GM12891 (cell line): ENCODE results near the gene SMIM10L1.

Source experiments
- POLR2A ChIP-seq: IDR thresholded peaks from 2 replicates; pipeline ENCODE4 v1.6.1; 2011; ENCODE audit warnings: low read depth, low read length, control low read depth
- POLR2AphosphoS5 ChIP-seq: IDR thresholded peaks from 2 replicates; pipeline ENCODE4 v1.6.1; 2011; ENCODE audit warnings: low read depth, low read length, control low read depth
- TAF1 ChIP-seq: IDR thresholded peaks from 2 replicates; pipeline ENCODE4 v1.6.1; 2011; ENCODE audit warnings: low read depth, low read length, control low read depth

DNA sequence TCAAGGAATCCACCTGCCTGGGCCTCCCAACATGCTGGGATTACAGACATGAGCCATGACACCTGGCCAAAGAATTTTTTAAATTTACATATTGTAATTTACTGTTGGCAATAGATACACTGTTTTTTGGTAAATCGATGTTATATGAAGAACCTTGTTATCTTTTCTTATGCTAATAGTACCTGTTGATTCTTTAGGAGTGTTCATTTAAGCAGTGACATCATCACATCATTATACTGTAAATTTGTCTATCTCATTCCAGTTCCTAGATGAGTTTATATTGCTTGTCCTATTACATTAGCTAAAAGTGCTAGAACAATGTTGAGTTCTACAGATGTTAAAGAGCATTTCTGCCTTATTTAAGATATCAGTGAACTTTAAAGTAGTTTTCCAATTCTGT is 23.6 kb upstream of the SMIM10L1 start:
- TF ChIP-seq POLR2AphosphoS5 (no peak), POLR2A (no peak), TAF1 (no peak)
